IMR-90 (cell line): ENCODE data around the gene LMOD1. TPM values are rescaled to one million over a fixed set of nuclear protein-coding genes. Genes with fewer than 3 reads are reported as not detected.

ENCODE experiments used
- ATAC-seq: fragments of 200-7000 bp; cut with Tn5 transposase; 2 replicates; pipeline ENCODE4 v1.9.1; 2020; ENCODE audit warnings: low read depth, mild to moderate bottlenecking, moderate library complexity
- BruUV-seq: library from RNA; stranded (reverse); fragments of 400-500 nt; replicated peaks from 2 replicates; lab custom pipeline; 2021; lab: Mats Ljungman, UMichigan
- CTCF ChIA-PET: fragments of 300-600 bp; formaldehyde crosslinking; extraction: SDS; loops from one replicate; lab custom pipeline; 2021; ENCODE audit warnings: antibody characterized with exemption; lab: Yijun Ruan, JAX
- POLR2A ChIA-PET: fragments of 300-600 bp; sonication (Branson Sonifier 250); formaldehyde crosslinking; loops from one replicate; lab custom pipeline; 2022; ENCODE audit warnings: antibody characterized with exemption; ENCODE audit not compliant: unreplicated experiment; lab: Charles Lee
- DNase-seq: peaks from one replicate; pipeline ENCODE4 v3.0.0; 2013
- H2AFZ ChIP-seq: replicated peaks from 2 replicates; pipeline ENCODE3; 2013; ENCODE audit warnings: low read length, mild to moderate bottlenecking; ENCODE audit not compliant: poor library complexity
- H2AK5ac ChIP-seq: 2 replicates; pipeline ENCODE4 v1.6.1; 2013; ENCODE audit warnings: low read depth, low read length, inconsistent platforms
- H2AK9ac ChIP-seq: replicated peaks from 2 replicates; pipeline ENCODE3; 2013; ENCODE audit warnings: mild to moderate bottlenecking, low read depth, low read length, moderate library complexity; ENCODE audit not compliant: poor library complexity
- H2BK120ac ChIP-seq: 2 replicates; pipeline ENCODE4 v1.6.1; 2013; ENCODE audit warnings: low read depth, low read length, inconsistent platforms
- H2BK15ac ChIP-seq: 3 replicates; pipeline ENCODE4 v1.6.1; 2013; ENCODE audit warnings: low read depth, low read length, inconsistent platforms
- H2BK20ac ChIP-seq: 2 replicates; pipeline ENCODE4 v1.6.1; 2013; ENCODE audit warnings: low read depth, mild to moderate bottlenecking, inconsistent platforms, low read length, moderate library complexity
- H2BK5ac ChIP-seq: 2 replicates; pipeline ENCODE4 v1.6.1; 2013; ENCODE audit warnings: mild to moderate bottlenecking, low read depth, low read length, inconsistent platforms; ENCODE audit not compliant: poor library complexity, severe bottlenecking
- H3K14ac ChIP-seq: replicated peaks from 2 replicates; pipeline ENCODE4 v1.6.1; 2013; ENCODE audit warnings: low read depth, low read length, inconsistent platforms
- H3K18ac ChIP-seq: 2 replicates; pipeline ENCODE4 v1.6.1; 2013; ENCODE audit warnings: low read depth, low read length, control low read depth
- H3K23ac ChIP-seq: 2 replicates; pipeline ENCODE4 v1.6.1; 2013; ENCODE audit warnings: low read depth, low read length, inconsistent platforms
- H3K27ac ChIP-seq: 2 replicates; pipeline ENCODE4 v1.5.1; 2013; ENCODE audit warnings: mild to moderate bottlenecking, control low read depth, low read length; ENCODE audit not compliant: insufficient read depth
- H3K27me3 ChIP-seq: 2 replicates; pipeline ENCODE4 v1.6.1; 2013; ENCODE audit warnings: low read length; ENCODE audit not compliant: control insufficient read depth, insufficient read depth
- H3K36me3 ChIP-seq: 2 replicates; pipeline ENCODE4 v1.6.1; 2013; ENCODE audit warnings: low read length, mixed read lengths; ENCODE audit not compliant: control insufficient read depth, insufficient read depth
- H3K4ac ChIP-seq: 2 replicates; pipeline ENCODE4 v1.6.1; 2013; ENCODE audit warnings: low read depth, low read length, inconsistent platforms
- H3K4me1 ChIP-seq: 2 replicates; pipeline ENCODE4 v1.6.1; 2013; ENCODE audit warnings: low read length, mixed read lengths; ENCODE audit not compliant: control insufficient read depth, insufficient read depth
- H3K4me2 ChIP-seq: 2 replicates; pipeline ENCODE4 v1.6.1; 2013; ENCODE audit warnings: low read depth, mild to moderate bottlenecking, control low read depth, low read length, moderate library complexity
- H3K4me3 ChIP-seq: 2 replicates; pipeline ENCODE4 v1.5.1; 2013; ENCODE audit warnings: low read depth, mild to moderate bottlenecking, control low read depth, low read length, moderate library complexity; ENCODE audit not compliant: insufficient read depth
- H3K56ac ChIP-seq: 2 replicates; pipeline ENCODE4 v1.6.1; 2013; ENCODE audit warnings: low read length, inconsistent platforms; ENCODE audit not compliant: insufficient read depth; ENCODE audit errors: extremely low read depth
- H3K79me1 ChIP-seq, 2 experiments: 2 replicates each; pipeline ENCODE4 v1.6.1; 2013; ENCODE audit warnings: low read length in 2 of 2, inconsistent platforms in 1 of 2, low read depth in 1 of 2
- H3K9ac ChIP-seq: 2 replicates; pipeline ENCODE4 v1.6.1; 2013; ENCODE audit warnings: low read depth, low read length, control low read depth
- H3K9me1 ChIP-seq: 2 replicates; pipeline ENCODE4 v1.6.1; 2013; ENCODE audit warnings: low read length, inconsistent platforms; ENCODE audit not compliant: insufficient read depth
- H3K9me3 ChIP-seq: 2 replicates; pipeline ENCODE4 v1.6.1; 2013; ENCODE audit warnings: low read length; ENCODE audit not compliant: control insufficient read depth, insufficient read depth
- H4K20me1 ChIP-seq: 2 replicates; pipeline ENCODE4 v1.6.1; 2013; ENCODE audit warnings: low read length, inconsistent platforms; ENCODE audit not compliant: insufficient read depth
- H4K5ac ChIP-seq: 2 replicates; pipeline ENCODE4 v1.6.1; 2013; ENCODE audit warnings: mild to moderate bottlenecking, low read depth, low read length, control low read depth
- H4K8ac ChIP-seq, 2 experiments: 2 replicates each; pipeline ENCODE4 v1.6.1; 2013; ENCODE audit warnings: low read depth in 2 of 2, low read length in 2 of 2, control low read depth in 1 of 2, inconsistent platforms in 1 of 2
- H4K91ac ChIP-seq: 2 replicates; pipeline ENCODE4 v1.6.1; 2013; ENCODE audit warnings: low read depth, low read length, inconsistent platforms; ENCODE audit not compliant: insufficient read depth
- BHLHE40 ChIP-seq: fragments of 150-350 bp; IDR thresholded peaks from 2 replicates; pipeline ENCODE4 v1.6.1; 2016; ENCODE audit warnings: mild to moderate bottlenecking, low read depth, low read length
- CHD1 ChIP-seq: IDR thresholded peaks from 2 replicates; pipeline ENCODE4 v1.6.1; 2012; ENCODE audit warnings: low read depth, low read length, improper control_type of control experiment
- CTCF ChIP-seq: conservative IDR thresholded peaks from 2 replicates; pipeline ENCODE4 v1.5.1; 2012; ENCODE audit warnings: mild to moderate bottlenecking, low read depth, low read length, improper control_type of control experiment
- ELK1 ChIP-seq: fragments of 150-350 bp; IDR thresholded peaks from 2 replicates; pipeline ENCODE4 v1.6.1; 2016; ENCODE audit warnings: low read depth, mild to moderate bottlenecking, low read length, moderate library complexity, borderline replicate concordance
- MXI1 ChIP-seq: IDR thresholded peaks from 2 replicates; pipeline ENCODE4 v1.6.1; 2012; ENCODE audit warnings: low read depth, mild to moderate bottlenecking, low read length, moderate library complexity, borderline replicate concordance
- NFE2L2 ChIP-seq: fragments of 150-350 bp; IDR thresholded peaks from 2 replicates; pipeline ENCODE4 v1.6.1; 2016; ENCODE audit warnings: low read depth, mild to moderate bottlenecking, low read length
- POLR2A ChIP-seq: IDR thresholded peaks from 2 replicates; pipeline ENCODE4 v1.6.1; 2012; ENCODE audit warnings: mild to moderate bottlenecking, low read depth, low read length
- RFX5 ChIP-seq: IDR thresholded peaks from 2 replicates; pipeline ENCODE4 v1.8.0; 2012; ENCODE audit warnings: low read depth, mild to moderate bottlenecking, low read length, moderate library complexity
- SMC3 ChIP-seq: fragments of 150-350 bp; IDR thresholded peaks from 2 replicates; pipeline ENCODE4 v1.6.1; 2016; ENCODE audit warnings: low read depth, mild to moderate bottlenecking, antibody characterized with exemption, low read length, moderate library complexity
- WGBS, 2 experiments: methylation state at CpG; one replicate each; pipeline versions ENCODE4 v1.1.5 to v1.1.7; 2013; ENCODE audit warnings: missing lambda C conversion rate in 2 of 2; ENCODE audit not compliant: insufficient read length in 1 of 2; ENCODE audit errors: extremely low coverage in 2 of 2; 5-methylcytosine and 5-hydroxymethylcytosine counted together
- dilution Hi-C: fragments of 300-500 bp; cut with HindIII; formaldehyde crosslinking; loops from one replicate; pipeline ENCODE4 v1.14.3; 2018; ENCODE audit warnings: low sequenced_read_pairs; ENCODE audit not compliant: unreplicated experiment
- in situ Hi-C: fragments of 300-500 bp; cut with MboI; formaldehyde crosslinking; loops from 3 replicates; pipeline ENCODE4 v1.14.3; 2019; ENCODE audit warnings: low sequenced_read_pairs, inconsistent platforms, mixed read lengths
- intact Hi-C: fragments of 100-400 bp; cut with micrococcal nuclease; formaldehyde crosslinking; loops from 2 replicates; pipeline ENCODE4 v1.10.0; 2022
- polyA plus RNA-seq, 3 experiments: library from polyadenylated mRNA; depleted of rRNA; stranded (reverse); fragments of >200 nt; gene quantifications; 2 replicates each; pipeline ENCODE4 v1.2.3, GENCODE V29; 2012; ENCODE audit warnings: low replicate concordance in 1 of 3
- total RNA-seq: library from RNA; depleted of rRNA; stranded (reverse); fragments of >200 nt; gene quantifications from 2 replicates; pipeline ENCODE4 v1.2.3, GENCODE V29; 2012

LMOD1 gene
- total and polyA plus RNA-seq, 2 of the 4 experiments (the other 2 are of a cell fraction) = 51.7 to 53.2 TPM

- peak overlapping the region; percentile 100 for H2AK5ac ChIP-seq
- peak overlapping the region; percentile 99 for H3K56ac ChIP-seq
- DNase-seq (no peak), ATAC-seq (peak; percentile 1; the same call in 1 of the 2 replicates)
- peaks cover 40% of the 10 kb centered on the region for H3K9me1 ChIP-seq
- H2AK9ac ChIP-seq = peak overlapping the region; percentile 92
- H4K91ac ChIP-seq = peak overlapping the region; percentile 100
- H3K9ac ChIP-seq = peak overlapping the region; percentile 89
- intact Hi-C loops (no loop called here), dilution Hi-C loops (no loop called here), in situ Hi-C loops (no loop called here)
- H2BK5ac ChIP-seq = peak overlapping the region; percentile 100
- ChIA-PET POLR2A (interaction anchor here (0.9 to 3.6 kb wide), 3 partner anchors 12 to 44 kb away, joined by 5 to 24 read pairs (median 8); partner anchors contain the start of gene LMOD1), CTCF (interaction anchor here (1.1 kb wide), 1 partner anchor 40 kb away, joined by 4 read pairs; no protein-coding TSS in a partner anchor)
- H3K4me3 ChIP-seq = no peak overlapping the region
- peak overlapping the region; percentile 98 for H3K23ac ChIP-seq
- H3K27ac ChIP-seq = peak overlapping the region; percentile 97
- 80% methylated on average over 2 of the region's 6 CpGs; no CpG with 5 or more reads in 1 of the 2 experiments for WGBS, 2 experiments
- BruUV-seq = no TSS peak
- H4K20me1 ChIP-seq = no peaks in the 10 kb centered on the region
- H3K4me1 ChIP-seq = peaks cover 31% of the 10 kb centered on the region
- TF ChIP-seq CHD1 = no peak
- no peak for TF ChIP-seq ELK1
- TF ChIP-seq POLR2A = no peak
- TF ChIP-seq CTCF = no peak
- no peak for TF ChIP-seq RFX5
- no peak for TF ChIP-seq NFE2L2
- TF ChIP-seq MXI1 = no peak
- no peak for TF ChIP-seq SMC3
- no peak for TF ChIP-seq BHLHE40
- peak overlapping the region; percentile 99 for H3K14ac ChIP-seq
- H3K27me3 ChIP-seq = no peaks in the 10 kb centered on the region
- H3K4me2 ChIP-seq = no peak overlapping the region; the same call in 1 of the 2 replicates
- peak overlapping the region; percentile 24 for H2AFZ ChIP-seq
- peak overlapping the region; percentile 91 for H2BK20ac ChIP-seq
- peak overlapping the region; percentile 91 for H3K18ac ChIP-seq
- peak overlapping the region; percentile 92 for H4K5ac ChIP-seq
- H3K36me3 ChIP-seq = peaks cover 13% of the 10 kb centered on the region
- peaks cover 10 to 72% of the 10 kb centered on the region in 2 experiments; a peak in 3 of 4 replicates for H3K79me1 ChIP-seq
- H3K4ac ChIP-seq = peak overlapping the region; percentile 100
- H4K8ac ChIP-seq = peak overlapping the region; percentile 99 to 100
- peak overlapping the region; percentile 100 for H2BK120ac ChIP-seq
- H2BK15ac ChIP-seq = peak overlapping the region; percentile 100
- H3K9me3 ChIP-seq = no peaks in the 10 kb centered on the region
Measured at GRCh38 chr1:201905234-201905890, 41.0 kb downstream of the LMOD1 start.
